A172 (cell line): ENCODE results near the gene CD6. TPM values are rescaled to one million over a fixed set of nuclear protein-coding genes. Genes with fewer than 3 reads are reported as not detected.
A peak's percentile ranks its signal among the peaks of the same experiment; 100 is the strongest.

Experiments
- DNase-seq: peaks from one replicate; pipeline ENCODE4 v3.0.0-alpha.2; 2015; ENCODE audit warnings: low spot score
- total RNA-seq: library from RNA; depleted of rRNA; stranded (reverse); fragments of >200 nt; shearing (Covaris generic); gene quantifications from 2 replicates; pipeline ENCODE4 v1.2.3, GENCODE V29; 2014

CD6 gene
- total RNA-seq, 1 experiment from 2014 or later: not detected

- peak; percentile 48 for DNase-seq
Observed at GRCh38 chr11:60985991-60986915, 14.8 kb downstream of the CD6 start.

GRCh38 chr11:60987577-60988277 is 16.2 kb downstream of the CD6 start:
- DNase-seq: no peak

DNA sequence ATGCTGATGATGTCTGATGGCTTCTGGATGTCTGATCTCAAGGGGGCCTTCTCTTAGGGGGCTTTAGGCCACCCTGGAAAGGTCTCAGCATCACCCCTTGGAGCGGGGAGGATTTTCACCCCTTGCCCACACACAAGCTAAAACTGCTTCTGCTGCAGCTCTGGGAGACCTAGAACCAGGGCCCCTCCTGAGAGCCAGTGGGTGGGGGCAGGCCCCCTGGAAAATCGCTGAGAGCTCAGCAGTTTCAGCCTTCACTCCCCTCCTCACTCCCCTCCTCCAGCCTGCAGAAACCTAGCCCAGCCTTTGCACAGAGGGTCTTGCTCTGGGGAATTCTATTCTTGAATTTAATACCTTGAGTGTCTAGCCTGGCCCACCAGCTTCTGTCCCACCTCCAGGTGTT is 17.2 kb downstream of the CD6 start:
- no peak for DNase-seq

DNA sequence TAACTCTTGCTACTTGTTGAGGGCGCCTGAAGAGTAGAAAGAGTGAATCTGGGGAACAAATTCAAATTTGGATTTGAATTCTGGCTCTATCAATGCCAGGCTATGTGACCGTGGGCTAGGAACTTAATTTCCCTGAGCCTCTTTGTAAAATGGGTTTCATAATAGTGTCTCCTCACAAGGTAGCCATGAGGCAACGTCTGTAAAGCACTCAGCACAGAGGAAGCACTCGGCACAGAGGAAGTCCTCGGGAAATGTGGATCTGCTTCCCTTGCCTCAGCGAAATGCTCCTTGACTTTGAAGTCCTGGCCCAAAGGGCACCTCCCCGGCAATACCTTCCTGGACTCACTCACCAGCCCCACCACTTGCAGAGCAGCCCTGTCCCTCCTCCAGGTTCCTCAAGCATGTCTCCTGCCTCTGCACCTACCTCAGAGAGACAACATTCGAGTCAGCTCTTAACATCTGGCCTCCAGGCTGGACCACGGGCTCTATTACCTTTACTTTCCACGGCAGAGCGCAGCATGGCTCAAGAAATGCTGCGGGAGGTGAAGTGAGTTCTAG is 17.7 kb downstream of the CD6 start:
- DNase-seq: no peak

GRCh38 chr11:60991457-60991856 is 20.0 kb downstream of the CD6 start:
- no peak for DNase-seq

- DNase-seq: no peak
Observed at GRCh38 chr11:60992842-60993409, 21.4 kb downstream of the CD6 start.

- DNase-seq: no peak
Observed at GRCh38 chr11:60993615-60994014, 22.1 kb downstream of the CD6 start.

DNA sequence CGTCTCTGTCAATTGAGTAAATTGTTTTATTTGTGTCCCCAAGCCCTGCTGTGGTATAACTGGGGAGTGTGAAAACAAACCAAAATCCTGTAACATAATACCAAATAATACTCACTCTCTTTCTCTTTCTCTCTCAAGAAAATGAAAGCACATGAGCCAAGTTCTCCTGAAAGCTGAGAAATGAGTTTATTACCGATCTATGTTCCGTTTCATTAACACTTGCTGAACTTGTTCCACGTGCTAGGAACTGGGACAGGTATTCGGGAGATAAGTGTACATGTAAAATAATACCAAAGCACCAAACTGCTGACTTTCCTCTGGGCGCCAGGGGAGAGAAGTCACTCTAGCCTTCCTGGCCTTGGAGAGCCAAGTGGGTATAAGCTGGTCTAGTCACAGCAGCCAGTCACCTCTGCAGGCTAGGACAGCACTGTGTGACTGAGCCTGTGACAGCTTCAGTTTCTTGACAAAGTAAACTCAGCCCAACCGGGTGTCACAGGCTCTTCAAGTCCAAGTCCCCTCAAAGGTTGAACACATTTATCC is 23.1 kb downstream of the CD6 start:
- no peak for DNase-seq

GRCh38 chr11:60995798-60996197 is 24.3 kb downstream of the CD6 start:
- DNase-seq: no peak

DNA sequence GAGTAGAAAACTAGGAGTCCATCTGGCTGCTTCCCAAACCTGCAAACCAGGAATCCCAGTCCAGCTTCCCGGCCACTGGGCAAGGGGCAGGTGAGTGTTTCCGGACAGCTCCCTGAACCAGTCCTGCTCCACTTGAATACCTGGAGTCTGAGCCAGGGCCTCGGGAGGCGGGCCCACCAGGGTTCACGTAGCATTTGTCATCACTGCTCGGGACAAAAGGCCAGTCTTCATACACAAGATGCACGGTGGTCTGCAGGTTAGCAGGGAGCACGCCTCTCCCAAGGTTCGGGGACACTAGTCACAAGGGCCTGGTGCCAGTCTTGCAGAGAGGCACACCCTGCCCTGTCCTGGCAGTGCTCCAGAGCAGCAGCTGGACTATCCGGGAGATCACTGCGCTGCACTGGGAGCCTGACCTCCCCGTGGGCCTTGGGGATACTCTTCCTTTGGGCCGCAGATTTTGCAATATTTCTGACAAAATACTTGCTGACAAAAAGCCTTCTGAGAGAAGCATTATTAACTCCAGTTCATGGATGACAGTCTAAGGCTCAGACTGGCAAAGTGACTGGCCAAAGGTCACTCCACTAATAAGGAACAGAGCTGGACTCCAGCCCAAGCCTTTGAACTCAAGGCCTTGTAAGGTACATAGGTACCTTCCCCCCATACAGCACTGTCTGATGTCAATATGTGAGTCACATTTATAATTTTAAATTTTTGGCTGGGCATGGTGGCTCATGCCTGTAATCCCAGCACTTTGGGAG is 25.1 kb downstream of the CD6 start:
- DNase-seq: no peak

DNA sequence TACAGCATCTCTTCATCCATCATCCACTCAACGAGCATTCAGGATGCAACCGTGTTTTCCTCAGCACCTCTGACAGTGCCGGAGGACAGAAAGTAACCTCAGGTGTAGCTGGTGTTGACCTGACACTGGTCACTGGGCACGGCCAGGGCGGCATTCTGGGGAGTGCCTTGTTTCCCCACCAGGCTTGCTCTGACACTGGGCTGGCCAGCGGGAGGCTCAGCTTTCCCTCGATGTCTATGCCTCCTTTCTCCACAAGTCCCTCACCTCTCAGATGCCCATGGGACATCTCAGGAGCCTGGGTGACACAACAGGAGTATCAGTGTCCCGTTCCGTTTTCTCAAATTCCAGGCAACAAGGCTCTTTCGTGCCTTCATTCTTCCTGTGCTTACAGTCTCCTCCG is 28.9 kb downstream of the CD6 start:
- DNase-seq: no peak

DNA sequence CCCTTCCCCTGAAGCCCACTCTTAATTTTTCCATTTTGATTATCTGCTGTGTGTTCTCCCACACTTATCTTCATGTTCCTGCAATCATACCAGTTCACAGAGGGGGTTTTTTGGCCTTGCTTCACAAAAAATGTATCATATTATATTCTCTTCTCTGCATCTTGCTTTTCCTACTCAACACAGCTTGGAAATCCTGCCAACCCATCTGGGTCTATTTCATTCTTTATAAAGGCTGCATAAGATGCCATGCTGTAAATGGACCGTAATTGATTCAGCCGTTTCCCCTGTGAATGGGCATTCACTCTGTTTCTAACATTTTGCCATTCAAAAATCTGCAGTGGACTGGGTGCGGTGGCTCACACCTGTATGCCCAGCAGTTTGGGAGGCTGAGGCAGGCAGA is 30.5 kb downstream of the CD6 start:
- no peak for DNase-seq

DNA sequence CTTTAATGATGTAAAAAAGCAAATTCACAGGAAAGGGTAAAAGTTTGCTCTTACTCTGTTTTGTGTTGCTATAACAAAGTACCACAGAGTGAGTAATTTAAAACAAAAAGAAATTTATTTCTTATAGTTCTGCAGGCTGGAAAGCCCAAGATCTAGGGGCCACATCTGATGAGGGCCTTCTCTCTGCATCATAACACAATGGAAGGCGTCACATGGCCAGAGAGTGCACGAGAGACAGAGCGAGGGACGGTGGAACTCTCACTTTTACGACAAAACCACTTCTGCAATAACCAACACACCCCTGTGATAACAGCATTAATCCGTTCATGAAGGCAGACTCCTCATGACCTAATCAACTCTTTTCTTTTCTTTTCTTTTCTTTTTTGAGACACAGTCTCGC is 31.1 kb downstream of the CD6 start:
- no peak for DNase-seq

GRCh38 chr11:61004180-61004611 is 32.7 kb downstream of the CD6 start:
- no peak for DNase-seq

GRCh38 chr11:61004761-61005181 is 33.3 kb downstream of the CD6 start:
- no peak for DNase-seq

DNA sequence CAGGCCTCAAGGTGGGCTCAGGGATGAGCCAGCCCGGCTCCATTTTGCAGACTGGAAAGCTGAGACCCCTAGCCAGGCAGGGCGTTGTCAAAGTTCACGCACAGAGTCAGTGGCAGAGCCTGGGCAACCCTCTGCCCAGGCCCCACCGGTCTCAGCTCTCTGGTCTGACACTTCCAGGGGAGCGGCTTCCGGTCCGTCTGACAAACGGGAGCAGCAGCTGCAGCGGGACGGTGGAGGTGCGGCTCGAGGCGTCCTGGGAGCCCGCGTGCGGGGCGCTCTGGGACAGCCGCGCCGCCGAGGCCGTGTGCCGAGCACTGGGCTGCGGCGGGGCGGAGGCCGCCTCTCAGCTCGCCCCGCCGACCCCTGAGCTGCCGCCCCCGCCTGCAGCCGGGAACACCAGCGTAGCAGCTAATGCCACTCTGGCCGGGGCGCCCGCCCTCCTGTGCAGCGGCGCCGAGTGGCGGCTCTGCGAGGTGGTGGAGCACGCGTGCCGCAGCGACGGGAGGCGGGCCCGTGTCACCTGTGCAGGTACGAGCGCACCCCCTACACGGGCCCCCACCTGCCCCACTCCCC is 36.0 kb downstream of the CD6 start:
- DNase-seq: no peak

DNA sequence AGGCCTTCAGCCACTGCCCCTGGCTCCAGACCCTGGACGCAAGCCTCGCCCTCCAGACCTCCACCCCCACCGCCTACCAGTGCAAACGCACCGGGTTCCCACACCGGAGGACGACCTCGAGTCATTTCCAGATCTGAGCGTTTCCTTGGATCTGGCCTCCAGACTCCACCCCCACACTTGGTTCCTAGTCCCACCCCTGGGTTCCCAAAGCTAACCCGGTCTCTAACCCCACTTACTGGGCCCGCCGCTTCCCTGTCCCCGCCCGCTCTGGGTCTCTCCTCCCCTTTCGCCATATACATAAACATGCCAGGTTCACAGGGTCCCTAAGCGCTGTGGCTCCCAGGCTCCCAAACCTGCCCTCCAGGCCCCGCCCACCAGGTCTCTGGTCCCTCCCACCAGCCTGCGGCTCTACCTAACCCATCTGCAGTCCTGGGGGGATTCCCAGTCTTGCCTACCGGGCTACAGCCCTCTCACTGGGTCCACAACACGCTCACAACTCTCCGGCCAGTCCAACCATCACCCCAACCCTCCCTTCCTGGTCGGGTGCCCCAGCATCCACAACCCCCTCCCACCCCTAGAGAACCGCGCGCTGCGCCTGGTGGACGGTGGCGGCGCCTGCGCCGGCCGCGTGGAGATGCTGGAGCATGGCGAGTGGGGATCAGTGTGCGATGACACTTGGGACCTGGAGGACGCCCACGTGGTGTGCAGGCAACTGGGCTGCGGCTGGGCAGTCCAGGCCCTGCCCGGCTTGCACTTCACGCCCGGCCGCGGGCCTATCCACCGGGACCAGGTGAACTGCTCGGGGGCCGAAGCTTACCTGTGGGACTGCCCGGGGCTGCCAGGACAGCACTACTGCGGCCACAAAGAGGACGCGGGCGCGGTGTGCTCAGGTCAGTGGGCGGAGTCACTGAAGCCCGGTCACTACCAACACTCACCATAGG is 36.7 kb downstream of the CD6 start:
- no peak for DNase-seq

DNA sequence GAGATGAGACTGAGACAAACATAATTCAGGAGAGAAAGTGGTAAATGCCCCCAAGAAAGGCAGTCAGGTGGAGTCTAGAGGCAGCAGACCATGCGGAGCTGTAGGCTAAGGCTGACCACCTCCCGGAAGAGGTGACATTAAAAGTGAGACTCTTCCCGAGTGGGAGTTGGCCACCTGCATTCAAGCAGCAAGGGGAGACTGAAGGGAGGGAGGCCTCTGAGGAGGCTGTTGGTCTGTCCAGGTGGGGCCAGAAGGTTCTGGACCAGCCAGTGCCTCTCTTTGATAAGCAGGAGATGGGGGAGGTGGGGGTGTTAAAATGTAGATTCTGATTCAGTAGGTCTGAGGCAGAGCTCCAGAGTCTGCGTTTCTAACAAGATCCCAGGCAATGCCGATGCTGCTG is 37.5 kb downstream of the CD6 start:
- DNase-seq: no peak

GRCh38 chr11:61009392-61010275 is 38.2 kb downstream of the CD6 start:
- no peak for DNase-seq
